ENCODE results near the gene UGT1A9.

DNA sequence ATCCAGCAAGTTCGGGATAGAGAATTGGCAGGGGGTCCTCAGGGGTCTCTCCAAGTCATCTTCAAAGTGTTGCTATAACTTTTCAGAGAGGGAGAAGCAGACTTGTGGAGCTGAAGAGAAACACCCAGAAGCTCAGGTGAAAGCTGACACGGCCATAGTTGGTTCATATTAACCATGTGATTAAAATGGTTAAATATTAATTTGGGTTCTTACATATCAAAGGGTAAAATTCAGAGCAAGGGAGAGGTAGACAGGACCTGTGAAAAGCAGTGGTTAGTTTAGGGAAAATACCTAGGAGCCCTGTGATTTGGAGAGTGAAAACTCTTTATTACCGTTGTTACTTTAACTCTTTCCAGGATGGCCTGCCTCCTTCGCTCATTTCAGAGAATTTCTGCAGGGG, 20.9 kb downstream of the UGT1A9 start, which contains the start of gene UGT1A6:
- no peak for TF ChIP-seq POLR2AphosphoS5 (IDR thresholded peaks at IDR 0.05)
- TF ChIP-seq, protein P1, sequence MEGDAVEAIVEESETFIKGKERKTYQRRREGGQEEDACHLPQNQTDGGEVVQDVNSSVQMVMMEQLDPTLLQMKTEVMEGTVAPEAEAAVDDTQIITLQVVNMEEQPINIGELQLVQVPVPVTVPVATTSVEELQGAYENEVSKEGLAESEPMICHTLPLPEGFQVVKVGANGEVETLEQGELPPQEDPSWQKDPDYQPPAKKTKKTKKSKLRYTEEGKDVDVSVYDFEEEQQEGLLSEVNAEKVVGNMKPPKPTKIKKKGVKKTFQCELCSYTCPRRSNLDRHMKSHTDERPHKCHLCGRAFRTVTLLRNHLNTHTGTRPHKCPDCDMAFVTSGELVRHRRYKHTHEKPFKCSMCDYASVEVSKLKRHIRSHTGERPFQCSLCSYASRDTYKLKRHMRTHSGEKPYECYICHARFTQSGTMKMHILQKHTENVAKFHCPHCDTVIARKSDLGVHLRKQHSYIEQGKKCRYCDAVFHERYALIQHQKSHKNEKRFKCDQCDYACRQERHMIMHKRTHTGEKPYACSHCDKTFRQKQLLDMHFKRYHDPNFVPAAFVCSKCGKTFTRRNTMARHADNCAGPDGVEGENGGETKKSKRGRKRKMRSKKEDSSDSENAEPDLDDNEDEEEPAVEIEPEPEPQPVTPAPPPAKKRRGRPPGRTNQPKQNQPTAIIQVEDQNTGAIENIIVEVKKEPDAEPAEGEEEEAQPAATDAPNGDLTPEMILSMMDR (IDR thresholded peaks at IDR 0.05): no peak
- no peak for TF ChIP-seq POLR2A (IDR thresholded peaks at IDR 0.05)
- no peak for TF ChIP-seq EP300 (IDR thresholded peaks at IDR 0.05)

Measured in stomach (tissue), 4 donors.